GM10248 (cell line): ENCODE measurements around the gene JARID2.

ENCODE experiments used
- CTCF ChIA-PET: fragments of 300-600 bp; sonication (Branson Sonifier 250); formaldehyde crosslinking; extraction: SDS; loops from one replicate; lab custom pipeline; 2021; ENCODE audit warnings: antibody characterized with exemption; lab: Yijun Ruan, JAX
- POLR2A ChIA-PET: fragments of 350-650 bp; sonication (Branson Sonifier 250); formaldehyde crosslinking; extraction: SDS; loops from one replicate; lab custom pipeline; 2020; ENCODE audit warnings: antibody characterized with exemption; lab: Yijun Ruan, JAX
- DNase-seq: peaks from one replicate; pipeline ENCODE4 v3.0.0; 2012; ENCODE audit errors: extremely low spot score
- TF ChIP-seq, protein P1 (sequence below): IDR thresholded peaks from 2 replicates; pipeline ENCODE4 v1.5.1; 2012; ENCODE audit warnings: mild to moderate bottlenecking, low read depth; ENCODE audit errors: extremely low read depth, missing control alignments, control extremely low read depth

The JARID2 gene

GRCh38 chr6:15246217-15246665, 372 bp downstream of the JARID2 start:
- POLR2A ChIA-PET = no interaction called here
- TF ChIP-seq, protein P1, sequence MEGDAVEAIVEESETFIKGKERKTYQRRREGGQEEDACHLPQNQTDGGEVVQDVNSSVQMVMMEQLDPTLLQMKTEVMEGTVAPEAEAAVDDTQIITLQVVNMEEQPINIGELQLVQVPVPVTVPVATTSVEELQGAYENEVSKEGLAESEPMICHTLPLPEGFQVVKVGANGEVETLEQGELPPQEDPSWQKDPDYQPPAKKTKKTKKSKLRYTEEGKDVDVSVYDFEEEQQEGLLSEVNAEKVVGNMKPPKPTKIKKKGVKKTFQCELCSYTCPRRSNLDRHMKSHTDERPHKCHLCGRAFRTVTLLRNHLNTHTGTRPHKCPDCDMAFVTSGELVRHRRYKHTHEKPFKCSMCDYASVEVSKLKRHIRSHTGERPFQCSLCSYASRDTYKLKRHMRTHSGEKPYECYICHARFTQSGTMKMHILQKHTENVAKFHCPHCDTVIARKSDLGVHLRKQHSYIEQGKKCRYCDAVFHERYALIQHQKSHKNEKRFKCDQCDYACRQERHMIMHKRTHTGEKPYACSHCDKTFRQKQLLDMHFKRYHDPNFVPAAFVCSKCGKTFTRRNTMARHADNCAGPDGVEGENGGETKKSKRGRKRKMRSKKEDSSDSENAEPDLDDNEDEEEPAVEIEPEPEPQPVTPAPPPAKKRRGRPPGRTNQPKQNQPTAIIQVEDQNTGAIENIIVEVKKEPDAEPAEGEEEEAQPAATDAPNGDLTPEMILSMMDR = no peak
- CTCF ChIA-PET = no interaction called here
- DNase-seq = no peak

GRCh38 chr6:15246666-15247499, 1.0 kb downstream of the JARID2 start:
- TF ChIP-seq, protein P1 = no peak
- no peak for DNase-seq
- POLR2A ChIA-PET = interaction anchor here (0.7 kb wide), 1 partner anchor 18 kb away, joined by 3 read pairs; no protein-coding TSS in a partner anchor
- CTCF ChIA-PET = interaction anchor here (0.9 to 1.1 kb wide), 2 partner anchors 41 to 141 kb away, joined by 3 to 4 read pairs; no protein-coding TSS in a partner anchor

GRCh38 chr6:15247500-15248450, 1.9 kb downstream of the JARID2 start:
- TF ChIP-seq, protein P1 = peak; percentile 12
- POLR2A ChIA-PET = interaction anchor here (0.5 to 0.7 kb wide), 2 partner anchors 17 to 81 kb away, joined by 3 read pairs; no protein-coding TSS in a partner anchor
- peak; percentile 42 for DNase-seq
- CTCF ChIA-PET = interaction anchor here (0.9 to 1.1 kb wide), 2 partner anchors 40 to 140 kb away, joined by 3 to 4 read pairs; no protein-coding TSS in a partner anchor

DNA sequence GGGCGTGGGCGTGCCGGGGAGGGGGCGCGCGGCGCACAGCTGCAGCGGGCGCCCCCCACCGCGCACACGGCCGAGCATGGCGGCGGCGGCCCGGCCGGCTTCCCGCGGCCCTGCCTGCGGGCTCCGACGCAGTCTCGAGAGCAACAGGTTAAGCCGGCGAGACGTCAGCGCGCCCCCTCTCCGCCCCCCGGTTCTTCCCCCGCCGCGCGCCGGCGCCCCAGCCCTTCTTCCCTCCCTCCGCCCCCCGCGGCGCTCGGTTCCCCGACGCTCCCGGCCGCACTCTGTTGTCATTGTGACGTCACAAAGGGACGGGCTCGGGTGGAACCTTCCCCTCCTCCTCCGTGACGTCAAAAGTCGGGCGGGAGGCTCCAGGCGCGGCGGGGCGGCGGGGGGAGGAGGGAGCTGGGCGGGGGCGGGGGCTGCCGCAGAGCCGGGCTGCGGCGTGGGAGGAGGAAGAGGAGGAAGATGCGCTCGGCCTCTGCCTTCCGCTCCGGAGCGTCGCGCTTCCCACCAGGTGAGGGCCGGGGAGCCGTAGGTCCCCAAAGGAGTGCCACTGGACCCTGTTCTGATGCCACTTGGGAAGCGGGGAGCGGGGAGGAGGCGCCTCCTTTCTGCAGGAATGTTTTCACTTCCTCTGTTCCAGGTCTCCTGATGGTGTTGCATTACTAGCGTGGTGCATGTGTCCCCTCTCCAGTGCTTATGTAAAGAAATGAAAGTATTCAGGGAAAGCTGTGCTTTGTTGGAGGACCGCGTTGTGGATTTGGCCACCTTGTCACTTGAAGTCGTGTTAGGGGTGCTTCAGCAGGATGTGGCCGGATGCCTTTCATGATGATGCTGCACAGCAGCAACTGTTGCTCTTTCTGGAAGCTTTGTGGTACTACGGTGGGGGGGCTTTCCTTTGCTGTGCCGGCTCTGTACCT, 2.8 kb downstream of the JARID2 start:
- peak; percentile 93 for DNase-seq
- ChIA-PET POLR2A (interaction anchor here (0.5 to 0.6 kb wide), 2 partner anchors 80 to 155 kb away, joined by 3 to 10 read pairs; no protein-coding TSS in a partner anchor), CTCF (interaction anchor here (0.9 to 1.9 kb wide), 7 partner anchors 12 to 193 kb away, joined by 3 to 6 read pairs (median 4); no protein-coding TSS in a partner anchor)
- TF ChIP-seq, protein P1 = no peak

- TF ChIP-seq, protein P1 = no peak
- ChIA-PET CTCF (interaction anchor here (0.9 to 1.9 kb wide), 7 partner anchors 11 to 192 kb away, joined by 3 to 6 read pairs (median 4); no protein-coding TSS in a partner anchor), POLR2A (interaction anchor here (0.6 kb wide), 1 partner anchor 154 kb away, joined by 10 read pairs; no protein-coding TSS in a partner anchor)
- no peak for DNase-seq
These were observed 3.6 kb downstream of the JARID2 start for GRCh38 chr6:15249371-15250019.
